SHP77 (cell line): ENCODE results near the gene HSPA9.
"Not testable (repeated sequence)": the region's sequence is repeated elsewhere in the genome, so short reads cannot be mapped to it uniquely, and the experiment has no call there.

Experiments used
- DNase-seq, 2 experiments: peaks; one replicate each; lab custom pipeline; 2025; lab: John Stamatoyannopoulos, UW

HSPA9 gene

GRCh38 chr5:138529812-138530211 lies 45.4 kb downstream of the HSPA9 start:
- no peak for DNase-seq

GRCh38 chr5:138528744-138529469 lies 46.3 kb downstream of the HSPA9 start:
- DNase-seq = no peak

GRCh38 chr5:138528208-138528607 lies 47.0 kb downstream of the HSPA9 start:
- no peak for DNase-seq

- no peak for DNase-seq
These were observed 48.0 kb downstream of the HSPA9 start for GRCh38 chr5:138527170-138527569.

- no peak for DNase-seq
These were observed 51.8 kb downstream of the HSPA9 start for GRCh38 chr5:138523406-138523805.

- no peak for DNase-seq
These were observed 54.2 kb downstream of the HSPA9 start for GRCh38 chr5:138520971-138521370.

GRCh38 chr5:138517437-138517836 lies 57.8 kb downstream of the HSPA9 start:
- no peak for DNase-seq

GRCh38 chr5:138515556-138516245 lies 59.5 kb downstream of the HSPA9 start:
- DNase-seq = no peak

- DNase-seq = no peak
These were observed 61.2 kb downstream of the HSPA9 start for GRCh38 chr5:138514021-138514420.

- DNase-seq = no peak
These were observed 66.2 kb downstream of the HSPA9 start for GRCh38 chr5:138508958-138509357.

- DNase-seq = not testable (repeated sequence)
These were observed 67.7 kb downstream of the HSPA9 start for GRCh38 chr5:138507485-138507884.

- DNase-seq = no peak
These were observed 68.6 kb downstream of the HSPA9 start for GRCh38 chr5:138506370-138507306.

GRCh38 chr5:138504799-138505198 lies 70.4 kb downstream of the HSPA9 start:
- DNase-seq = no peak
